Frontal cortex (tissue), 4 donors: ENCODE results near the gene MGAT3. TPM values are rescaled to one million over a fixed set of nuclear protein-coding genes. Genes with fewer than 3 reads are reported as not detected.

ENCODE experiments used
- DNase-seq, 2 donors: peaks; one replicate each; pipeline ENCODE4 v3.0.0; 2012; ENCODE audit warnings: low spot score in 2 of 2
- FAIRE-seq: peaks from 2 replicates; lab custom pipeline; 2012; peaks lifted over from hg19 to GRCh38; lab: Jason Lieb, UNC
- total RNA-seq: library from RNA; depleted of rRNA; stranded (reverse); fragments of >200 nt; gene quantifications from one replicate; pipeline ENCODE4 v1.2.3, GENCODE V29; 2014
- donor health status: control.
- donor health status: control.
- donor health status: control.

Gene MGAT3
- total RNA-seq, 1 donor from 2014 or later = 19.2 TPM

DNA sequence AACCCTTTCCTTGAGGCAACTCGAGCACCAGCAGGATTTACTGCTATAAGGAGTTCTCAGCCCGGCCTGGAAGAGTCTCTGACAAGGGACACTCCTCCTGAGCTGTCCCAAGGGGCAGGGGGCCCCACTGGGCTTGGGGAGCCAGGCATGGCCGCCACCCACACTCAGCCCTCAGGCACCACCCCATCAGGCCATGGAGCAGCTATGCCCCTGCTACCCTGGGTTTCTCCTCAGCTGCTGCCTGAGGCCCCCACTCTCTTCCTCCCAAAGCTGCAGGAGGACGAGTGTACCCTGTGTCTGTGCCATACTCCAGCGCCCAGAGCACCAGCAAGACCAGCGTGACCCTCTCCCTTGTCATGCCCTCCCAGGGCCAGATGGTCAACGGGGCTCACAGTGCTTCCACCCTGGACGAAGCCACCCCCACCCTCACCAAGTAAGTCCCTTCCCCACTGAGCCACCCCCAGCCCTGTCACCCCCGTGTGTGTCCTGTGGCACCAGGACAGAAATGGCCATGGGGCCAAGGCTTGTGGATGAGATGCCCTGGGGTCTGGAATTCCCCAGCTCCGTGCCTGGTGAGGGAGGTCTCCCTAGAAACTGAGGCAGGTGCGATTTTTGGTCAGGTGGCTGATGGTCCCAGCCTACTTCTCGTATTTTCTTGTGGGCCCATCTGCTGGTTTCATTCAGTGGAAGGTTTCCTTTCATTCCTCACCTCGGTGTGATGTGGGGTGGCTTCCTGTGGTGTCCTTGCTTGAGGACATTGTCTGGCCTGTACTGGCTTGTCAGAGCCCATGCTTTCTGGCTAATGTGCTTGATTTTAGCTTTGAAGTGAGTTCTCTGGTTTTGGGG lies 28.8 kb upstream of the MGAT3 start:
- FAIRE-seq (no peak), DNase-seq (no peak)

DNA sequence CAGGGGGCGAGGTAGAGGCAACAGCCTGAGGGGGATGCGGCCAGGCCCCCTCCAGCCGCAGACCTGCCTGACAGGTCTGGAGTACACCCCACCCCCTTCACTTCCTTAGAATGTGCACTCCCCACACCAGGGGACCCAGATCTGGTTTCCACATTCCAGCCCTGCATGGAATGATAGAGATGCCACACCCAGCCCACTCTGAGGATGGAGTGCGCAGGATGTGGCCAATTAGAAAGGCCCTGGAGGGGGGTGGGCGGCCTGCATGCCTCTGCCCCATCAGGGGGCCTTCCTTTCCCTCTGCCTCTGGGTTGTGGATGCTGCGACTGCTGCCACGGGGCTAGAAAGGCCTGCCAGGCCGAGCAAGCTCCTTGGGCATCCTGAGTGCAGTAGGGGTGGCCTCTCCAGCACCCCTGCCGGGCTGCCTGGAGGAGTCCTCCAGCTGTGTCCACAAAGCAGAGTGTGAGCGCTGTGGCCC lies 28.2 kb upstream of the MGAT3 start:
- no peak for DNase-seq
- no peak for FAIRE-seq

DNA sequence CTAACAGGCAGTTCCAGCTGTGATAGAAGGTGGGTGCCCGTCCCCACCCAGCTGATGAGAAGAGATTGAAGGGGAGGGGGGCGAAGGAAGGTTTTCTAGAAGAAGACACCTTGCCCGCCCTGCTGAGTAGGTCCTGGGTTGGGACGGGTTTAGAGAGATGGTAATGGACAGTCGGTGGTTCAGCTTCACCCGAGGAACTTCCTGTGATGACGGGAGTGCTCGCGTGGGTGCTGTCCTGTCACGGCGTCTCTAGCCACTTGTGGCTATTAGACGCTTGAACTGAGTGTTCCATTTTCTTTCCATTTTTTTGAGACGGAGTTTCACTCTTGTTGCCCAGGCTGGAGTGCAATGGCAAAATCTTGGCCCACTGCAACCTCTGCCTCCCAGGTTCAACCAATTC lies 27.6 kb upstream of the MGAT3 start:
- DNase-seq (no peak), FAIRE-seq (no peak)

DNA sequence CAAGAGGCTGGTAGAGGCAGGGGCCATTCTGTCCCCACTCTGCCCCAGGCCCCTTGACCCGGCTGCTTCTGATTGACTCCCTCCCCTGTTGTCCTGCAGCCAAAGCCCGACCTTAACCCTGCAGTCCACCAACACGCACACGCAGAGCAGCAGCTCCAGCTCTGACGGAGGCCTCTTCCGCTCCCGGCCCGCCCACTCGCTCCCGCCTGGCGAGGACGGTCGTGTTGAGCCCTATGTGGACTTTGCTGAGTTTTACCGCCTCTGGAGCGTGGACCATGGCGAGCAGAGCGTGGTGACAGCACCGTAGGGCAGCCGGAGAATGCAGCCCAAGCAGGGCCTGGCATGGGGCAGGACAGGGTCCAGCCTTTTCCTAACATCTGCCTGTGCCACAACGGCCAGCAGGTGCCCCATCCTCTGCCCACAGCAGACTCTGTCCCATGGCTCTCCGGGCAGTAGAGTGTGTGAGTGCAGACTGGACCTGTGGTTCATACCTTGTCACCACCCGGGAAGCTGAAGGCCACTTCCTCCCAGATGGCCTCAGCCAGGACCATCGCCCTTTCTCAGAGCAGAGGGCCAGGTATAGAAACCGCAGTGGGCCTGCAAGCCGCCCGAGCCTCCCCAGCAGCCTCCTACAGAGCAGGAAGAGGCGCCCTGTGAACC lies 26.8 kb upstream of the MGAT3 start:
- DNase-seq (no peak), FAIRE-seq (no peak)

DNA sequence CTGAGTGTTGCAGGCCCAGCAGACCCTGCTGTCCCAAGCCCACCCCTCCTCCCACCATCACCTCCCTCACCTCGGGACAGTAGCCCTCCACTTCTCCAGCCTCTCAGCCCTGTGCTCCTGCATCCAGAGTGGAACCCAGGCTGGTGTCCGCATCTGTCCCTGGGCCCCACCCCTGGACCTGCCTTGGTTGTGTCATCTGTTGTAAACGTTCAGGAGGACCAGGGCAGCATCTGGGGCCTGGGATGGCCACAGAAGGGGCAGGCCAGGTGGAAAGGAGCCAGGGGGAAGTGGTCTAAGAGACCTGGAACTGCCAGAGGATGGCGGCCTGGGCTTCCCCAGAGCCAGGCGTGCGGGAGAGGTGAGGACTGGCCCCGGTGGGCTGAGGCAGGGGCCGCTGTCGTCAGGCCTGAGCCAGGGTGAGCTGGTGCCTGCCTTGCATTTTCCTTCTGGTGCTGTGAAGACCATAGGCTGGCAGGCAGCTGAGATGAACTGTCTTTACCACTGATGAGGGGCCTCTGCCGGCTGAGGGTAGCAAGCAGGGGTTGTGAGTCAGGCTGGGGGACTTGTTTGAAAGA lies 26.1 kb upstream of the MGAT3 start:
- no peak for FAIRE-seq

DNA sequence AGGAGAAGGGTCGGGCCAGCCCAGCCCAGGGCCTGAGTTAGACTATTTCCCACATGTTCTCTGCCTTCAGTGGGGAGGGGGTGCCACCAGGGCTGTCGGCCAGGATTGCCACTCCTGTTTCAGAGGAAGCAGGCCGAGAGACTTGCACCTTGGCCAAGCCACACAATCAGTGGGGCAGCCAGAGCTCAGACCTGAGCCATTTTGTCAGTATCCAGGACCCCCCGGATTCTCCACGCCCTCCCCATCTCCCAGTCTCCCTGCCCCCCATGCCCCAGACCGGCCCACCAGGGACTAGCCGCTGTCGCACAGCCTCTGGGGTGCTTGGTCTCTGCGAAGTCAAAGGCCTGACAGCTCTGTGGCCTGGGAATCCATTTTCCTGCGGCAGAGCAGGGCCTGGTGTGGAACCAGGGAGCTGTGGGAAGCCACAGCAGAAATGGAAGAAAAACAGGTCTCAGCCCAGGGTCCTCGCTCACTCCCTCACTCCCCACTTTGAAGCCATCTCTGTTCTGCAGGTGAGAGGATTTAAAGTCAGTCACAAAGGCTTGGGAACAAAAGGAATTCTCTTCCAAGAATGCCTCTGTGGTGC lies 25.5 kb upstream of the MGAT3 start:
- FAIRE-seq = no peak
- no peak for DNase-seq

More for the DNA sequence above, 26.1 kb upstream of the MGAT3 start:
- DNase-seq = no peak

DNA sequence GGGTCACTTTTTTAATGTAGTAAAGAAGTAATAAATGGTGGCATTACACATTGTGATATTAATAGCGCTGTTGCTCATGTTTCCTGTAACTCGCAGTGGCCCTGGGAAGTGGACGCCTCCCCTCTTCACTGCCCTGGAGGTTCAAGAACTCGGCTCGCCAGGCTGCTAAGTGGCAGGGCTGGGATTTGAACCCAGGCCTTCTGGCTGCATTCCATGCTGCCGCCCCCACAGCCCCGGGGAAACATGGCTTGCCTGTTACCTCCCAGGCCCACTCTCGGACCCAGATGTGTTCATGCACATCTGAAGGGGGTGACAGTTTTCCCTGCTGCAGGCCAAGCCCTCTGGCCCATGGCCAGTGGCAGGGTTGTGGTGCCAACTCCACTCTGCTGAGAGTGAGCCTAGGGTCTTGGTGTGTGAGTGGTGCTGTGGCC lies 25.0 kb upstream of the MGAT3 start:
- DNase-seq (no peak), FAIRE-seq (no peak)

DNA sequence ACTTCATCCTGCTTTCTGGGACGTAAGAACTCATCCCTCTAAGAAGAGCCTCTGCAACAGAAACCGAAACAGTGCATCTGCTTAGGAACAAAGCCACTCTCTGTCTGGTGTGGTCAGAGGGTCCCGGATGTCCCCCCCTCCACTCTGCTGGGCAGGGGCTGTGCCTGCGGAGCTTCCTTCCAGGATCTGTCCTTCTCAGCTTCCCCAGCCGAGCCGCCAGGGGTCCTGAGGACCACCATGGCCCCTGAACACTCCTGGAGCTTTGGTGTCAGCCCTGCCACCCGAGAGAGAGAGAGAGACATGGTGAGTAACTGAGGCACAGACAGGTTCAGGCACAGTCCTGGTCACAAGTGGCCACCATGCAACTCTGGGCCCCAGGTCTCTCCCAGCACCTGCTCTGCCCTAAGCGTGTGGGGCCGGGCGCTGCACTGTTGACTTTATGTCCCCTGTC lies 24.4 kb upstream of the MGAT3 start:
- FAIRE-seq (no peak), DNase-seq (no peak)

DNA sequence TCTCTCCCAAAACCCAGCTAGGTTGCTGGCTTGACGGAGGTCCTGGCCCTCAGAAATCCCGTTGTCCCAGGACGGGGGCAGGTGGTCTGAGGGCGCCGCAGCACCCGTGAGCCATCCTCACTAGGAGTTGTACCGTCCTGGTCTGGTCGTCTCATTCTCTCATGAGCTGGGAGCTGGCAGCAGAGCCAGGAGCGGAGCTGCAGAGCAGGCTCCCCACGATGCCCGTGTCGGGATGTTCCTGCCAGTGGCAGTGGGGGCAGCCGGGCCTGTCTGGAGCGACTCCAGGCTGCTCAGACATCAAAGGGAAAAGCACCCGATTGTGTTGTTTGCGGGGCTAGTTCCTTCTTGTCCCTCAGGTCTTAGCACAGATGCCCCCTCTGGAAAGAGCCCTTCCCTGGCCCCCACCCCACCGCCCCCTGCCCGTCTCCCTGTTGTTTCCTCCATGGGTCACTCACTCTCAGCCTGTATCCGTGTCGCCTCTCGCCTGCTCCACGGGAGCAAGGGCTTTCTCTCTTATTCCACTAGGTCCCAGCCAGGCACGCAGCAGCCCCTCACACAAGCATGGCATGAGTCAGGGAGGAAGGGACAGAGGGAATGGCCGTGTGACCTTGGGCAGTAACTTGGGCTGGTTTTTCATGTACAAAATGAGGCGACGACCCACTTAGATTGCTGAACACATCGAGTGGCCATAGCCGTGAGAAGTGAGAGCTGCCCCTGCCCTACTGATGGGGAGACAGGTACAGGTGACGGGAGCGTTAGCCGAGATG lies 23.2 kb upstream of the MGAT3 start:
- no peak for DNase-seq
- no peak for FAIRE-seq

DNA sequence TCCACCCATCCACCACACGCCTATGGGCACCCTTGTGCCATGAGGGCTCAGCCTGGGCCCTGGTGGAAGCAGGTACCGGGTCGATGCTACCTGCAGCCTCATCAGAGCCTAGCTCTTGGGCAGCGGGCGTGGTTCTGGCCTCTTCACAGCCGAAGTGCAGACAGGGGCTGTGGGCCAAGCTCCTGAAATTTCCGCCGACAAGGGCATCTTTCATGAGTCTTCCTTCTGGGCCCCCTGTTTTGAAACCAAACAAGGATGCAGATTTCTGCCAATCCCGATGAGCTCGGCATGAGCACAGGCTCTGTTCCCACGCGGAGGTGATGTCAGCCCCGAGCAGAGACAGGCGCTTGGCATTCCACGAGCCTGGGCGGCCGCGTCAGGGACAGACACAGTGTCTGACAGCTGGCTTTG lies 22.6 kb upstream of the MGAT3 start:
- DNase-seq (peak in 1 of 2 donors; percentile 56), FAIRE-seq (no peak)

DNA sequence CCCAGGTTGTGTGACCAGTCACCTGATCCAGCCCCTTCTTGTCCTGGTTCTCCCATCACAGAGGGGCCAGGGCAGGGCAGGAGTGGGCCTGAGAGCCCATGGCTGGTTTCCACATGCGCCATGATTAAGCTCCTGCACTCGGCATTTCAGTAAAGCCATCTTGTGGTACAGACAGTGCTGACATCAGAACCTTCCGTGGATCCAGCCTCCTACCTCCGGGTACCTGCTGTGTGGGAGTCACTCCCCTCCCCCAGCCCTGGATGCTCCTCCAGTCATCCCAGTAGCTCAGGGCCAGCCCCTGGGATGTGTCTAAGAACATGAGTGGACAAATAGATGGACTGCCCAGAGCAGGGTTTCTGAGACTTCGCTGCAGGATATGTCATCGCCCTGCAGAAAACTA lies 22.1 kb upstream of the MGAT3 start:
- no peak for FAIRE-seq
- no peak for DNase-seq

DNA sequence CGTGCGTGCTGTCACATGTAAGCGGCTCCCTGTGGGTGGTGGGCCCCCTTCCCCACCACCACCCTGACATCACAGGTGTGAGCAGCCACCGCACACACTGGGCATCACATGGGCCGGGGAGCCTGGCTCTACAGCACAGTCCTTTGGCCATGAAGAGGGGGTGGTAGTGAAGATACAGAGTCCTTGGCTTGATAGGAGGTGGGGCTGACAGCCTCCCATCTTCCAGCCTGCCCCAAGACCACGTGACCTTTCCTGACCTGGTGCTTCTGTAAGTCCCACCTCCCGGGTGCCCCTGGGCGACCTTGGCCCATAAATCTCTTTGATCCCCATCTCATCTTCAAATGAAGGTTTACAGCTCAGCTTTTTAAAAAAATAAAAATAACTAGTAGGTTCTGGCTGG lies 21.2 kb upstream of the MGAT3 start:
- DNase-seq (no peak), FAIRE-seq (no peak)

DNA sequence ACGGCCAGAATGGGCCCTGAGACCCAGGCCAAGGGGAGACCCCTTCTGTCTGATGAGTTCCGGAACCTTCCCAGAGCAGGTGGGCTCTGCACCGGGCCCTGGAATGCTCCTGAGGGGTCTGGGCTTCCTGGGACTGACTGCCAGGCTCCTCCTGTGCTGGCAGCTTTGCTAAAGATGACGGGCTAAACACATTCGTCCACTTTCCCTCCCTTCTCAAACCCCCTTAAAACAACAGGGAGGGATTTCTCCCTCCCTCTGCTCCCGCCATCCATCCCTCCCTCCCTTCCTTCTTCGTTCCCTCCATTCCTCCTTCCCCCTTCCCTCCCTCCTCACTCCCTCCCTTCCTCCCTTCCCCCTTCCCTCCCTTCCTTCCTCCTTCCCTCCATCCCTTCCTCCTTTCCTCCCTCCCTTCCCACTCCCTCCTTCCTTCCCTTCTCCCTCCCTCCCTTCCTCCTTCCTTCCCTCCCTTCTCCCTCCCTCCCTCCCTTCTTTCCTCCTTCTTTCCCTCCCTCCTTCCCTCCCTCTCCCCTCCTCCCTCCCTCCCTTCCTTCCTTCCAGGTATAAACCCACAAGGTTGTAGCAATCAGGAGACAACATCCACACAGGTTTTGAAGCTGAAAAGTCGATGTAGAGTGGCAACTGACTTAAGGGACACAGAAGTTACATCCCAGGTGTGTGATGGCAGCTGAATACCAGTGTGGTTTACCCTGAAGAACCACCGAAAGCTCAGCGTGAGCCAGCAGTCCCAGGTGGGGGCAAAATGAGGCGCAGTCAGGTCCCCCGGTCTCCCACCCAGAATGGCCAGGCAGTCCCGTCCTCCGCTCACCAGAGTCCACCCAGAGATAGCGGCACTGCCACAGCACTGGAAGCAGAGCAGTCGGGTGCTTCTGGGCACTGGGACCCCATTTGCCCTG lies 18.8 kb upstream of the MGAT3 start:
- no peak for FAIRE-seq
- no peak for DNase-seq

DNA sequence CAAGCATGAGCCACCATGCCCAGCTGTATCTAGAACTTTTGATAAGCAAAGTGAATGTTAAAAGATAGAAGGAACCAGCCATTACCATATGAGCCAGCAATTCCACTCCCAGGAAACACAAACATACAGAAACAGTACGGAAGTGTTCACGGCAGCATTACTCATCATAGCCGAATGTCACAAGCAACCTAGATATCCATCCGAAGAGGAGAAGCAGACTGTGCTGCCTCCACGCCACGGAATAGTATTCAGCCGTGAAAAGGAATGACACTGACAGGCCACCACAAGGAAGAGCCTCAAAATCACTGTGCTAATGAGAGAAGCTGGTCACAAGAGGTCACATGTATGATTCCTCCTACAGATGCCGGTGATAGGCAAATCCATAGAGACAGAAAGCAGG lies 17.6 kb upstream of the MGAT3 start:
- FAIRE-seq = no peak
- no peak for DNase-seq

DNA sequence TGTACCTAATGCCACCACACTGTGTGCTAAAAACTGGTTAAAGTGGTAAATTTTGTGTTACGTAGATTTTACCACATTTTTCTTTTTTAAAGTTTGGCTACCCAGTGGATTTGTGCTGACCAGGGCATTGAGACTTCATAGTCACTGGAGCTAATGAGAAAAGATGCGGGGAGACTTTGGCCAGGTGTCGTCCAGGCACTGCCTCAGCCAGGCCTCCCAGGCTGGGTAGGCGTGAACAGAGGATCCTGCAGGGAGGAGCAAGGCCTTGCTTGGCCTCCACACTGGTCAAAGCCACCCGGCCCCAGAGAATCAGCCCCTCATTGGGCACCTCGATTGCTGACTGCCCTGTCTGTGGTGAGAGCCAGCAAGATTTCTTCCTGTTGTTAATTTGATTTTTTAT lies 13.4 kb upstream of the MGAT3 start:
- FAIRE-seq (no peak), DNase-seq (no peak)

DNA sequence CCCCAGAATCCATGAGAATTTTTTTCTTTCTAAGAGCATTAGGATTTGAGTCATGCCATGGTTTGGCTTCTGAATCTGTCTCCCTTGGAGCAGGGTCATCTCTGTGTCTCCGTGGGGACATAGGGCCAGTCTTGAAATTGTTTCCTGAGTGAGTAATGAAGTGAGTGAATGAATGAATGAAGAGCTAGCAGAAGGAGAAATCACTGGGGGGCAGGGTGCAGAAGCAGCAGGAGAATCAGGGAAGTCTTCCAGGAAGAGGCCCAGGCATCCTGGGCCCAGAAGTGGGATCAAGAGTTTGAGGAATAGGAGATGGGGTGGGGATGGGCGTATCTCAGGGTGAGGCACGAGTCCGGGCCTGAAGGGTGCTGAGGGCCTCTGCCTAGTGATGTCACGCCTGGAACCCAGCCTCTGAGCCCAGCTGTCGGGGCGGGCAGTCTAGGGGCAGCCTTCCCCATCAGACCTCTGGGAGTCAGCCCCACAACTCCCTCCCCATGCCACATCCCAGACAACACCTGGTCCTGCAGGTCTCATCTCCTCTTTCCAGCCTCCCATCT lies 12.5 kb upstream of the MGAT3 start:
- FAIRE-seq (no peak), DNase-seq (no peak)

DNA sequence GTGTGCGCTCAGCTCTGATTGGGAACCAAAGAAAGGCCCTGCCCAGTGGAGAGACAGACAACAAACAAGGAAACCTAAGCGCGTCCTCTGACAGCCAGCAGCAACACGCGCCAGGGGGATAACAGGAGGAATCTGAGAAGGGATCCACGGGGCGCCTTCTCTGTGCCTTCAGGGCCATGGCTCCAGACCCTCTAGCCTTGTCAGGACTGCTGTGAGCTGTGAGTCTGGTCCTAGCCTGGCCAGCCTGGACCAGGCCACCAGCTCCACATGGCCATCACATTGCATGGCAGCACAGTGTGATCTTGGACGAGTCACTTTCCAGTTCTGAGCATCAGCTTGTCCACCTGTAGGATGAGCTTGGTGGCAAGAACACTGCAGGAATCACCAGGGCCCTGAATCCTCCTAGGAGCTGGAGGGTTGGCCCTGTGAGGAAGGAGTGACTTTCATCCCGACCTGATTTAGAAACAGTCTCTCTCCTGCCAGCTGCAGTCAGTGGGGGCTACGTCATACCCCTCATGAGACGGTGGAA lies 11.8 kb upstream of the MGAT3 start:
- FAIRE-seq (no peak), DNase-seq (no peak)

DNA sequence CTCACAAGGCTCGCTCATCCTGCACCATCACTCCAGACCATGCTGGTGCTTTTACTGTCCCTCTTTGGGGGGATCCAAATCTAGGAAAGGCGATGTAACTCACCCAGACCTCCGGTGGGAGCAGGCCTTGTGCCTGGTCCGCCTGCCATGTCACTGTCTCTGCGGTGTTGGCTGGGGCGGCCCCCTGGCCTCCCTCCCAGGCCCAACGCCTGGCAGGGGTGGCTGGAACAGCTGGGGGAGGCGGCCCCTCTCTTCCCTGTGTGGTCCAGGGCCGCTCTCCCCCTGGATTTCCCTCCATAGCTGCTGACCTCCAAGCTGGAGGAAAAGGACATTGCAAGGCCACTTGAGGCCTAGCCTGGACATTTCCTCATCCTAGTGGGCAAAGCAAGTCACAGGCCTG lies 11.1 kb upstream of the MGAT3 start:
- no peak for DNase-seq
- FAIRE-seq = no peak
